ENCODE measurements around the gene RANBP3.
"Not testable (repeated sequence)": the region's sequence is repeated elsewhere in the genome, so short reads cannot be mapped to it uniquely, and the experiment has no call there.

RANBP3 gene

DNA sequence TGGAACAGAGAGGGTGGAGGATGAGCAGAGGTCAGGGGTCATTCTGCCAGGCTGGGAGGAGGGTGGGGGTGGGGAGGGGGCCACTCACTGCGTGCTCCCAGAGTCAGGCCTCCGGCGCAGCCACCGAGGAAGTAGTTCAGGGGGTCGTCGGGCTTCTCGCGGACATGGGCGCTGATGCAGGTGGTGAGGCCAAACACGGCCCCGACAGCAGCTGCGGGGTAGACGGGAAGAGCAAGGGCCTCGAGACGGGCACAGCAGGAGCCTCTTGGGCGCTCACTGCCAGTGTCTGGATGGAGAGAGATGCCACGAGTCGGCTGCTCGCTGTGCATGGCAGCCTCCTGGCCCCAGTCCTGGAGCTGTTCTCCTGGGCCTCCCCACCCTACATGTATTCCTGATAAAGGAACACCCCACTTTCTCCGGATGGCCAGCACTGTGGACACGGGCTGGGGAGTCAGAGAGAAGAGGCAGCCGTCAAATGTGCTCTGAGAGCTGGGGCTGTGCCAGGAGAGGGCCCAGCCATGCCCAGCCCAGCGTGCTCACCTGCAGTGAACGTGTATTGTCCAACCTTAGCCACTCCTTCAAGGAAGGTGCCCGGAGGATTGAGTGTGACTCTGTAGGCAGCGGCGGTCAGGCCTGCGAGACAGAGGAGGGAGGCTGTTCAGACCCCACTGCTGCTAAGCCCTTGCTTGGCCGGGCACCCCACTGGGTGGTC is 81.4 kb downstream of the RANBP3 start:
- DNase-seq, result no peak

DNA sequence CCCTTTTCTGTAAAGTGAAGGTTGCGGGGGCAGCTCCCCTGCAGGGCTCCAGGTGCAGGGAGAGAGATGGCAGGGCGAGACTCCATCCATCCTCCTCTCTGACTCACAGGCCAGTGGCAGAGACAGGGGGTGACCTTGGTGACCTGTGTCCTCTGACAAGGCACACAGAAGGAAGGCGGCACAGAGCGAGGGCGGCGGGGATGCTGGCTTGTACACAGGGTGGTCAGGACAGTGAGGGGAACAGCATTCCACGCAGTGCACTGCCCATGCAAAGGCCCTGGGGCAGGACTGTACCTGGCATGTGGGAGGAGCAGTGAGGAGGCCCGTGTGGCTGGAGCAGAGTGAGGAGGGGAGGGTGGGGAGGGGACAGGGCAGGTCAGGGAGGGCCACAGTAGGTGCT is 82.0 kb downstream of the RANBP3 start:
- DNase-seq, result no peak

DNA sequence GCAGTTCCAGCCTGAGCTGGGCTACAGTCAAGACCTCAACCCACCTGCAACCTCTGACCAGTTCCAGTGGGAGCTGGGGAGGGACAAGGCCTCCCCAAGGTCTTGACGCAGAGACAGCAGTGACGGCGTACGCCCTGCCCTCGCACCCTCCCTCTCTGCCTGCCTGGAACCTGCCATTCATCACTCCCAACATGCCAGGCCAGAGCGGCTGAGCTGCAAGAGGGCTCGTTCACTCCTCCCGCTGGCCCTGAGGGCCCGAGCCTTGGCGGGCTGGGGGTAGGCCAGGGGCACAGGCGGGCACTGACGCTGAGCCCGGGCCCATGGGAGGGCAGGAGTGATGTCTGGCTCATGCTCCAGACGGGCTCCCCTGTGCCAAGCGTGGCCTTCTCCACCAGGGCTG is 82.5 kb downstream of the RANBP3 start:
- DNase-seq, result no peak

DNA sequence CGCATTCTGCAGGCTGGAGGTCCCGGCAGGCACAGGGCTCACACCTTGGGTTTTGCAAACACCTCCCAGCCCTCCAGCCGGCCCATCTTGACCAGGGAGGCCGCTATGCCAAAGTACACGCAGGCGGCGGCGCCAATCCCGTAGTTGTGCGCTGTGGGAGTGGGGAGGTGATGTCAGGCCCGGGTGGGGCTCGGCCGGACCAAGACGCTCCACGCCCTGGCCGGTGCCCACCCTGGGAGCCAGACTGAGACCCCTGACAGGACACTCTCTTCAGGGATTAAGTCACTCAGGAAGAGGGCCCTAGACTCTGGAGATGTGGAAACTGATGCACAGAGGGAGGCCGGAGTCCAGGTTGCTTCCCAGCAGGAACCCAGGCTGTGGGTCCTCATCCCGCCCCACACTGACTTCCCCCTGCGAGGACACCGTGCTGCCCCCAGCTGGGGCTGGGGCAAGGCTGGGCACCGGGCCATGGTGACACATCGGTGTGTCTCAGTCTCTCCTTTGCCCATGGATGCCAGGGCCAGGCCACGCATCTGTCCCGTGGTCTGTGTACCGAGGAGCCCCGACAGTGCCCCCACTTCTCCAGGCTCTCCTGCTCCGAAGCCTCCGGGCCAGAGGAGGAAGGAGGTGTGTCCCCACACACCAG is 83.1 kb downstream of the RANBP3 start:
- DNase-seq, result no peak

DNA sequence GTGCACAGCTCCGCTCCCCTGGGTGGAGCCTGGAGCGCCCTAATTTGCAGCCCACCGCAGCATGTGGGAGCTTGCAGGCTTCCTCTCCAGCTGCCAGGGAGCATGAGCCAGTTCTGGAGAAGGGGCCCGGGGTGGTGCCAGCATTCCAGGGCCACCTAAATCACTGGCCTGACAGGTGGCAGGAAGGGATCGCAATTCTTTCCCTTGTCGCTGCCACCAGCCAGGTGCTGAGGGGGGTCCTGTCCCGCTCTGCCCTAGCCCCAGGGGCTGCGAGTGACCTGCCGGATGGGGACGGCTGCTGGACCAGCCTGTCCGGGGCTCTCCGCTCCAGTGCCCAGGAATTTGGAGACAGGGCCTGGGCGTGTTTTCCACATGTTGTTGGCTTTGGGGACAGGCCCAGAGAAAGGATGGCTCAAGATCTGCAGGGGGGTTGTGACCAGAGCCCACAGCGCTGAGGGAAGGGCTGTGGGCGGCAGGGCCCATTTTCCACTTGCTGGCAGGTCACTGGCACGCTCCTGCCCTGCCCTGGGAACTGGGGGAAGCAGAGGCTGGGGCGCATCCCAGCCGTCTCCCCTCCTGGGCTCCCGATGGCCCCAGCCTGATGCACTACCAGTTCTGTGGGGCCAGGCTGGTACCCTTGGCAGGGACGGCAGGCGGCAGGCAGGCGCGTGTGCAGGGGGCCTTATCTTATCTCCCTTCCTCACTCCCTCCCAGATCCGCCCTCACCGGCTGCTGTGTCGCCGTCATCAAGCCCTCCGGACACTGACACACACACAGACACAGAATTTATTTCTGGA is 83.8 kb downstream of the RANBP3 start:
- no peak for DNase-seq

DNA sequence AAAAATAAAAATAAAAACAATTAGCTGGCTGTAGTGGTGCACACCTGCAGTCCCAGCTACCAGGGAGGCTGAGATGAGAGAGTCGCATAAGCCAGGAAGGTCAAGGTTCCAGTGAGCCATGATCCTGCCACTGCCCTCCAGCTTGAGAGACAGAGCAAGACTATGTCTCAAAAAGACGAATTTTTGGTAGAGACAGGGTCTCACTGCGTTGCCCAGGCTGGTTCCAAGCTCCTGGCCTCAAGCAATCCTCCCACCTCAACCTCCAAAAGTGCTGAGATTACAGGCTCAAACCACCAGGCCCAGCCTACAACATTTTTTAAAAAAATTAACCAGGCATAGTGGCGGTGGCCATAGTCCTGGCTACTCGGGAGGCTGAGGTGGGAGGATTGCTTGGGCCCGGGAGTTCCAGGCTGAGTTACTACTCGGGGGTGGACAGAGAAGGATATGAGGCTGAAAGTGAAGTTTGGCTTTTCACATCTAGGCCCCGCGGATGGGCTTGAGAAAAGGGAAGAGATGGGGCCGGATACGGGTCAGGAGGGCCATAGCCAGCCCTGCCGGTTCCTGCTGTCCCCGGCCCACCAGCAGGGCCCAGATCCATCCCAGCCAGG is 84.5 kb downstream of the RANBP3 start:
- no peak for DNase-seq

DNA sequence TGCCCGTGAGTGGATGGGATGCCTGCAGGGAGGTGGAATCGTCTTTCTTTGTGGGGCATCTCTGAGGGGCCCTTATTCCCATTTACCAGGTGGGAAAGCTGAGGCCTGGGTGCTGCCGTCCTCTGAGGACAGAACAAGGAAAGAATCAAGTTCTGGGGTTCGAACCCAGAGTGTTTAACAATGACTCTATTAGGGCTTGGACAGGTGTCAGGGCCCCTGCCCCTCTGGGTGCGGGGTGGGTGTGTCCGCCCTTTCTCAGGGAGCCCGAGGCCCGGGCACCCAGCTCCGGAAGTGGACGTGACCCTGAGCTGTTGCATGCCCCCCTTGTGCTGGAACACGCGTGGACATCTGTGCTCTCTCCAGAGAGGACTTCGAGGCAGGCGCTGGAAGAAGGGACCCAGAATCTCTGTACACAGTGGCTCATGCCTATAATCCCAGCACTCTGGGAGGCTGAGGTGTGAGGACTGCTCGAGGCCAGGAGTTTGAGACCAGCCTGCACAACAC is 85.1 kb downstream of the RANBP3 start:
- DNase-seq, result no peak

DNA sequence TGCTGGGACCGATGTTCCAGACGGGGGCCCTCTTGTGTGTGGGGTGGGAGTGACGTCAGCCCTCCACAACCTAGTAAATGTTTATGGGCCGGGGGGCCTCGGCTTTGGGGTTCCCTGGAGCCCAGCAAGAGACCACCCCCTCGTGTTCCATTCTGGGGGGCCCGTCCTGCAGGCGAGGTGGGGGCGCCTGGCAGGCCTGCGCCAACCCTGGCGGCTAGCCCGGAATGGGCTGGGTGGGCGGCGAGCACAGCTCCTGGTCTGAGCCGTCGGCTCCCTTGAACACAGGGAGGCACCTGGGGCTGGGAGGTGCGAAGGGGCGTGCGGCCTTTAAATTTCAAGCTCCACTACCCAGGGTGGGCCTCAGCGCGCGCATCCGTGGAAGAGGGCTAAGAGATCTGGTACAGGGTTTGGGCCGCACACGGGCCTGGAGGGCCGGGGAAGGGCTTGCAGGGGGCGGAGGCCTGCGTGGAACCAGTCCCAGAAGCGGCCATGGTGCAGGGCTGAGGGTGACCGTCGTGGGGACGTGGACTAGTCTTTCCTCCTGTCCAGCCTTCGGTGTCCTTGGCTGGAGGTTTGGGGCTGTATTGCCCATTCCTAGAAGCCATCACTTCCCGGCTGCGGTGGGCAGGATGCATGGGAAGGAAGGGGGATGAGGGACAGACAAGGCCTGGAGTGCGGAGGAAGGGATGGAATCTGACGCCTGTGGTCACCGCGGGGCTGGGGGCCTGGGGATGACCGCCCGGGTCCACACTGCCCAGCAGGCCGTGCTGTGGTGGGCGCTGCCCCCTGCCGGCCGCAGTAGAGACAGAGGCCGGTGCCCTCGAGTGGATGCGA is 85.8 kb downstream of the RANBP3 start:
- DNase-seq, result peak; percentile 3

DNA sequence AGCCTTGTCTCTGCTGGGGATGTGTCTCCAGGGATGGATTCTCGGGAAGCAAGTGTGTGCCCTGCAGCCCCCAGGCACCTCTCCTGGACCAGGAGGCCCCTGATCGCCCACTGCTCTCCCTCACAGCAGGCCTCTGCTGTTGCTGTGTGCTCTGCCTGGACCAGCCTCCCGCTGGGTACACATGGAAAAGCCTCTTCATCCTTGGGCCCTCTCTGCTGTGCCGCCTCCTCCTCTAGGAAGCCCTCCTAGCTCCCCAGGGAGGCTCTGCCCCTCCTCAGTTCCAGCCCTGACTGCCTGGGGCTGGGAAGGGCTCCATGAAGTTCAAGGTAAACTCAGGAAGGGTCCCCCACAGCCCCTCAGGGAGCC is 86.4 kb downstream of the RANBP3 start:
- DNase-seq, result no peak

DNA sequence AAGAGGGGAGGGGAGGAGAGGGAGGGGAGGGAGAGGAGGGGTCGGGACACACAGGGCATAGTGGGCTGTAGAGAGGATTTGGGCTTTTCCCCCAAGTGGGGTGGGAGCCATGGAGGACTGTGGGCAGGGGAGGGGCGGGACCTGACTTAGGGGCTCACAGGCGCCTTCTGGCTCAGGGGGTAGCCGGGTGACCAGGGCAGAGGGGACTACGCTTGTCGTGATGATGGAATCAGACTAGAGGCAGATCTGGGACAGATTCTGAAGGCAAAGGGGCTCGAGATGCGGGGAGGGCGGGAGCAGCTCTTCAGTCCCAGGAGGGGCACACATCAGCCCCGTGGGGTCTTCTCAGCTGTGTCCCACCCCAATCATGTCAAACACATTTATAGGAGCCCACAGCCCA is 87.8 kb downstream of the RANBP3 start:
- no peak for DNase-seq

DNA sequence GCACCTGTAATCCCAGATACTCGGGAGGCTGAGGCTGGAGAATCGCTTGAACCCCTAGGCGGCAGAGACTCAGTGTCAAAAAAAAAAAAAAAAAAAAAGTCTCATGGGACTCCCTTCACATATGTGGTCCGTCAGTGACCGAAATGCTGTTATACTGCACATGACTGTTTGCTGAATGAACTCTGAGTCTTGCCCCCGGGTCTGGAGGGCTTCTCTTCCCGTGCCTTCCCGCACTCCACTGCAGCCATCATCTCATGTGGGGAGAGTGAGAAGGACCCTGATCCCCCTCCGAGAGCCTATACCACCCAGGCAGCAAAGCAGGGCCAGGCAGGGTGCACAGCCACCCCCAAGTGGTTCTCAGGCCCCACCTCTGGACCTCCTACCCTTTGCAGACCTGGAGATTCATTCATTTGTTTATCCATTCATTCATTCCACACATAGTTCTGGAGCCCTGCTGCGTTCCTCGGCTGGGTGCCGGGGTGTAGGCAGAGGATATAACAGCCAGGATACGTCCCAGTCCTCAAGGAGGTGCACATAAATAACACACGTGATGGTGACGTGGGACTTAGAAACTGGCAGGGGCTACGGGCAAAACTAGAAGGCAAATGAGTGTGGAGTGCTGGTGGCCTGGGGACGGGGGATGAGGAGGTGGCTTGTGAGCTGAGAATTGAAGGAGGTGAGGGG is 88.5 kb downstream of the RANBP3 start:
- DNase-seq, result no peak

DNA sequence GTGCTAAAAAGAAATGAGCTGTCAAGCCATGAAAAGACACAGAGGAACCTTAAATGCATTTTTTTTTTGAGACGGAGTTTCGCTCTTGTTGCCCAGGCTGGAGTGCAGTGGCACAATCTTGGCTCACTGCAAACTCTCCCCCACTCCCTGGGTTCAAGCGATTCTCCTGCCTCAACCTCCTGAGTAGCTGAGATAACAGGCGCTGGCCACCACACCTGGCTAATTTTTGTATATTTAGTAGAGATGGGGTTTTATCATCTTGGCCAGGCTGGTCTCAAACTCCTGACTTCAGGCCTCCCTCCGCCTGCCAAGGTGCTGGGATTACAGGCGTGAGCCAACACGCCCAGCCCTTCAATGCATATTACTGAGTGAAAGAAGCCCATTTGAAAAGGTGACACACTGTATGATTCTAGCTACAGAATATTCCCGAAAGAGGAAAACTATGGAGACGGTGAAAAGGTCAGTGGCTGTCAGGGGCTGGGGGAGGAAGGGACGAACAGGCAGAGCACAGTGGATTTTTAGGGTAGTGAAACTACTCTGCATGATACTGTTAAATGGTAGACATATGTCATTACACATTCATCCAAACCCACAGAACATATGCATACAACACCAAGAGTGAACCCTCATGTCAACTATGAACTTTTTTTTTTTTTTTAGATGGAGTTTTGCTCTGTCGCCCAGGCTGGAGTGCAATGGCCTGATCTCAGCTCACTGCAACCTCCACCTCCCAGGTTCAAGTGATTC is 93.7 kb downstream of the RANBP3 start:
- DNase-seq, result not testable (repeated sequence)

DNA sequence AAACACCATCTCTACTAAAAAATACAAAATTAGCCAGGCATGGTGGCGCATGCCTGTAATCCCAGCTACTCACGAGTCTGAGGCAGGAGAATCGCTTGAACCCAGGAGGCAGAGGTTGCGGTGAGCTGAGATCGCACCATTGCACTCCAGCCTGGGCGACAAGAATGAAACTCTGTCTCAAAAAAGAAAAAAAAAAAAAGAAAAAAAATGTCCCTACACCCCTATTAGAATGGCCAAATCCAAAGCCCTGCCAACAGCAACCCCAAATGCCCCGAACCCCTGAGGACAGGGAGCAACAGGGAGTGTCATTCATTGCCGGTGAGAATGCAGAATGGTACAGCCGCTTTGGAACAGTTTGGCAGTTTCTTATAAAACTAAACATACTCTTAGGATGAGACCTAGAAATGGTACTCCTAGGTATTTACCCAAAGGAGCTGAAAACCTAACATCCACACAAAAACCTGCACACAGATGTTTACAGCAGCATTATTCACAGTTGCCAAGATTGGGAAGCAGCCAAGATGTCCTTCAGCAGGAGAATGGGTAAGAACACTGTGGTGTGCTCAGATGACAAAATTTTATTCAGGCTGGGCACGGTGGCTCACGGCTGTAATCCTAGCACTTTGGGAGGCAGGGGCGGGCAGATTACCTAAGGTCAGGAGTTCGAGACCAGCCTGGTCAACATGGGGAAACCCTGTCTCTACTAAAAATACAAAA is 94.6 kb downstream of the RANBP3 start:
- peak; percentile 3 for DNase-seq

DNA sequence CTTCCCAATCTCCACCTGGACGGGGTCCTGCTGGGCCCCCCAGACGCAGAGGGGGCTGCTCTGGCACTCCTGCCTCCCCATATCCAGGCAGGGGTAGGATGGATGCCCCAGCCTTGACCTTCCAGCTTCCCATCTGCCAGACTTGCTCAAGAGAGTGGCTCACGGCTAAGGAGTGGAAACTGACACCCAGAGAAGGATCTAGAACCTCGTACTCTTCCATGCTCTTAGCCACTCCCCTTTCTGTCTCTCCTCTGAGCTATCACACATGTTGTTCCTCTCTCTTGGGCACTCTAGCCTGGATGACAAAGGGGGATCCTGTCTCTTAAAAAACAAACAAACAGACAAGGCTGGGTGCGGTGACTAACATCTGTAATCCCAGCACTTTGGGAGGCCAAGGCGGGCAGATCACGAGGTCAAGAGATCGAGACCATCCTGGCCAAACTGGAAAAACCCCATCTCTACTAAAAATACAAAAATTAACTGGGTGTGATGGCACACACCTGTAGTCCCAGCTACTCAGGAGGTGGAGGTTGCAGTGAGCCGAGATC is 95.4 kb downstream of the RANBP3 start:
- DNase-seq, result no peak

DNA sequence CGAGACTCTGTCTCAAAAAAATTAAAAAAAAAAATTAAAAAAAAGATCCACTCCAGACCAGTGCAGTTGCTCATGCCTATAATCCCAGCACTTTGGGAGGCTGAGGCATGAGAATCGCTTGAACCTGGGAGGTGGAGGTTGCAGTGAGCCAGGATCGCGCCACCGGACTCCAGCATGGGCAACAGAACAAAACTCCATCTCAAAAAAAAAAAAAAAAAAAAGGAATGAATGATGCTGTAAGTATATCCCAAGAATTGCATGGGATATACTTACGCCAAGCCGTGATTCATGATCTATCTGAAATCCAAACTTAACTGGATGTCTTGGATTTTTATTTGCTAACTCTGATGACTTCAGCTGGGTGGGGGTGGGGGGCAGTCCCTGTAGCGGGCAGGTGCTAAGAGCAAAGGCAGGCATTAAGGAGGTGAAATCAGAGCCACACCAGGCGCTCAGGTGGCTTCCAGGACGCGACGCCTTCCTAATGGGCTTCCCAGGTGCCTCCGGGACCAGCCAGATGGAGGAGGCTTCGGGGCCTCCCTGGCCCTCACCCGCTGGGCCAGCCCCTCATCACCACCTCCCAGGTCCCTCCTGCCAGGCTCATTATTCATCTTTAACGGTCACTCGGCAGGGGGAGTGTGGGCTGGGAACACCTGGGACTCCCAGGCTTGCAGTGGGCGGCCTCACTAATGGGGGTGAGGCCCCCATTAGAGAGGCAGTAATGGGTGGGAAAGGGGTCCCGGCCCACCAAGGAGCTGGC is 96.2 kb downstream of the RANBP3 start:
- DNase-seq, result peak; percentile 23

DNA sequence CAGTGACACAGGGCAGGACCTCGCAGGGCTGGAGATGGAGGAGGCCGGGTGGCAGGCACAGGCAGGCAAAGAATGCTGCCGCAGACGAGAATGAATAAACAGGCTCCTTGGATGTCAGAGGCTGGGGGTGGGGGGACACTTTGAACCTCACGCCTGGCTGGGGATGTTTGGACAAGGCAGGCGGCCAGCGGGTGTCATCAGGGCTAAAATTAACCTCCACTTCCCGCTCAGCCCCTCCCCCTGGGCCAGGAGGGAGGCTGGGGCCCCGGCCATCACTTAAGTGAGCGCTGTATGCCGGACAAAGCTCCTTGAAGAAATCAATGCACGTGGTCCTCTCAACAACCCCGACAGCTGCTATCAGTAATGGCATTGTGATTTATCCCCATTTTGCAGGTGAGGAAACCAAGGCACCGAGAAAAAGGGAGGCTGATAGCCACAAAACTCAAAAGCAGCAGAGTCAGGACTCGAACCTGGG is 97.3 kb downstream of the RANBP3 start:
- DNase-seq, result no peak

DNA sequence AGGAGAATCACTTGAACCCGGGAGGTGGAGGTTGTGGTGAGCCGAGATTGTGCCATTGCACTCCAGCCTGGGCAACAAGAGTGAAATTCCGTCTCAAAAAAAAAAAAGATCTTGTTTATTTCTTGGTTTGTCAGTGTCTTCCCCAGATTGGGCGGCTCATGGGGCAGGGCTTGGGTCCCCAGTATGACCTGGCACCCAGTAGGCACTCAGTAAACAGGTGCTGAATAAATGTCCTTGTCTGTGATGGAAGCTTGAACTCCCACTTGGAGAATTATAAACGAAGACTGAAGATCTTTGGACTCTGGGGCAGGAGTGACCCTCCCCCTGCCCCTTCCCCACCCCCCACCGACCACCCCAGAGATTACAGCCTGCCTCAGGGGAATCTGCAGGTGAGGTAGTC is 97.7 kb downstream of the RANBP3 start:
- DNase-seq, result no peak

DNA sequence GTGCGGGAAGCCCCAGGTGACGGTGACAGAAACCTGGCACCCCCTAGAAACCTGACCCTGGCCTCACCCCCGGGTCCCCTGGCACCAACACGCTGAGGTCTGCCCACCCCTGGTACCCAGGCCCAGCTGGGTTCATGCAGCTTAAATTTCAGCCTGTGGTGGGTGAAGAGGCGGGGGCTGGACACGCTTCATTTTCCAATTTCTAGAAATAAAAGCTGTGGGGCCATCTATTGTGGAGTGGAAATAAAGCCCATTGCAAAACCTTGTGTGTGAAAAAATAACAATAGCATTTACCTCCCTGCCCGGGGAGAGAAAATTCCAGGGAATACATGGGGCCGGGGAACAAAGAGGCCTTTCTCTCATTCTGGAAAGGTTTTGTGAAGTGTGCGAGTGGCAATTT is 100.1 kb downstream of the RANBP3 start:
- DNase-seq, result no peak

DNA sequence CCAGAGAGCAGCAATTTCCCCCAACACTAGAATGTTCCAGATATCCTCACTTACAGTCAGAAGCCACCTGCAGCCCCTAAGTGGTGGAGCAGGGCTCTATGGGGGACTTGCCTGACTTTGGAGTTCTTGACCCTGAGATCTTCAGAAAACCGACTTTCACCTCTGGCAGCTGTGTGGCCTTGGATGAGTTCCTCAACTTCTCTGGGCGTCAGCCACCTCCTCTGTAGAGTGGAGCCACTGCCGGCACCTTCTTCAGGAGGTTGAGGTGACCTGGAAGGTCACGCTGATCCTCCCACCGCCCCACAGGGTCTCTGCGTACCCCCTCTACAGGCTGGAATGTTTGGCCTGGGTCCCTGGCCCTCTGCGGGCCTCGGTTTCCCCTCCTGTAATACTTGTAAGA is 100.5 kb downstream of the RANBP3 start:
- DNase-seq, result no peak

Data from DMS79 treated with DMSO at 0.1 percent for 48 hours (cell line).